Measurements from ENCODE around the gene UBQLN4. TPM values are rescaled to one million over a fixed set of nuclear protein-coding genes. Genes with fewer than 3 reads are reported as not detected.

UBQLN4 gene
- total and polyA plus RNA-seq, 2 donors (not counting 3 experiments of a cell fraction or from before 2014, with no cell fraction given): 50.5 to 50.8 TPM

DNA sequence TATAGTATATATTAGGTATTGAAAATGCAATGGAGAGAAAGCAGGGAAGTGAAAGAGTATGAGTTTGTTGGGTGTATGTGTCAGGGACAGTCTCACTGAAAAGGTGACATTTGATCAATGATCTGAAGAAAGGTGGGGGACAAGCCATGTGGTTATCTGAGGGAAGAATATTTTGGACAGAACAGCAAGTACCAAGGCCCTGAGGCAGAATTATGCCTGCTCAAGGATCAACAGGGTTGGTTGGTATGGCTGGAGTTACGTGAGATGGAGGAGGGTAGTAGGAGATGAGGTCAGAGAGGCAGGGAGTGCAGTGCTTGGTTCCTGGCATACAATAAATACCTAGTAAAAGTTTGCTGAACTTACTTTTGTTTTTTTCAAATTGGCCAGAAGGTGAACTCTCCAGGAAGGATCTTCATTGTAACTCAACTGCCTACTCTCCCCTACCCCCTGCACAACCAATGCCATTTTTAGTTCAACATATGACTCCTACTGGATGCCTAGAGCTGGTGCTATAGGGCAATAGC lies 2.8 kb upstream of the UBQLN4 start:
- no peaks in the 10 kb centered on the region for H4K20me1 ChIP-seq (replicated peaks; ENCODE audit: control insufficient read depth, extremely low read depth, insufficient read depth, low read length)
- no peak overlapping the region for H3K4me2 ChIP-seq (ENCODE audit: insufficient read depth, low read length)
- FAIRE-seq (peak; percentile 18), DNase-seq (ENCODE audit: low read depth, low spot score) (no peak)
- H3K79me2 ChIP-seq (ENCODE audit: control insufficient read depth, insufficient read depth, low read length): peaks cover 19% of the 10 kb centered on the region
- H3K36me3 ChIP-seq (ENCODE audit: control insufficient read depth in 2 of 2, extremely low read depth in 1 of 2, insufficient read depth in 2 of 2, low read length in 2 of 2): no peaks in the 10 kb centered on the region
- no peaks in the 10 kb centered on the region for H3K9me3 ChIP-seq (replicated peaks; ENCODE audit: control insufficient read depth, insufficient read depth, low read length)
- H3K27ac ChIP-seq (ENCODE audit: insufficient read depth, low read depth, low read length): no peak overlapping the region
- H3K4me1 ChIP-seq (ENCODE audit: control insufficient read depth, extremely low read depth, insufficient read depth, low read length): peaks cover 15% of the 10 kb centered on the region
- POLR2A ChIA-PET: no interaction called here
- intact Hi-C loops (cut with micrococcal nuclease) (no loop called here), dilution Hi-C loops (cut with MboI; ENCODE audit: extremely low pct_ligation_motif_present, low sequenced_read_pairs) (no loop called here)
- no peaks in the 10 kb centered on the region for H3K9me1 ChIP-seq (replicated peaks; ENCODE audit: control insufficient read depth, extremely low read depth, insufficient read depth, low read length)
- CTCF ChIA-PET: interaction anchor here (1.5 kb wide), 1 partner anchor 17 kb away, joined by 3 read pairs; no protein-coding TSS in a partner anchor
- no peak overlapping the region for H3K9ac ChIP-seq (replicated peaks; ENCODE audit: extremely low read depth, insufficient read depth, low read length)
- no peaks in the 10 kb centered on the region for H3K27me3 ChIP-seq (ENCODE audit: control insufficient read depth in 2 of 2, insufficient read depth in 2 of 2, low read length in 2 of 2)
- no peak overlapping the region for H3K4me3 ChIP-seq (replicated peaks in 1 of 3; ENCODE audit: insufficient read depth in 1 of 3, low read depth in 1 of 3, low read length in 3 of 3)
- BruUV-seq (replicated peaks): no TSS peak
- TF ChIP-seq, protein P1, sequence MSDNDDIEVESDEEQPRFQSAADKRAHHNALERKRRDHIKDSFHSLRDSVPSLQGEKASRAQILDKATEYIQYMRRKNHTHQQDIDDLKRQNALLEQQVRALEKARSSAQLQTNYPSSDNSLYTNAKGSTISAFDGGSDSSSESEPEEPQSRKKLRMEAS (IDR thresholded peaks at IDR 0.05; ENCODE audit: insufficient read depth, insufficient read length): no peak
- no peak for TF ChIP-seq FOS (IDR thresholded peaks at IDR 0.05; ENCODE audit: borderline replicate concordance, insufficient read depth, low read length)
- no peak for TF ChIP-seq GATA2 (IDR thresholded peaks at IDR 0.05; ENCODE audit: insufficient read depth, insufficient read length, low read depth, low read length)
- no peak for TF ChIP-seq POLR2AphosphoS5 (IDR thresholded peaks at IDR 0.05; ENCODE audit: insufficient read depth, low read depth, low read length)
- TF ChIP-seq, protein P2, sequence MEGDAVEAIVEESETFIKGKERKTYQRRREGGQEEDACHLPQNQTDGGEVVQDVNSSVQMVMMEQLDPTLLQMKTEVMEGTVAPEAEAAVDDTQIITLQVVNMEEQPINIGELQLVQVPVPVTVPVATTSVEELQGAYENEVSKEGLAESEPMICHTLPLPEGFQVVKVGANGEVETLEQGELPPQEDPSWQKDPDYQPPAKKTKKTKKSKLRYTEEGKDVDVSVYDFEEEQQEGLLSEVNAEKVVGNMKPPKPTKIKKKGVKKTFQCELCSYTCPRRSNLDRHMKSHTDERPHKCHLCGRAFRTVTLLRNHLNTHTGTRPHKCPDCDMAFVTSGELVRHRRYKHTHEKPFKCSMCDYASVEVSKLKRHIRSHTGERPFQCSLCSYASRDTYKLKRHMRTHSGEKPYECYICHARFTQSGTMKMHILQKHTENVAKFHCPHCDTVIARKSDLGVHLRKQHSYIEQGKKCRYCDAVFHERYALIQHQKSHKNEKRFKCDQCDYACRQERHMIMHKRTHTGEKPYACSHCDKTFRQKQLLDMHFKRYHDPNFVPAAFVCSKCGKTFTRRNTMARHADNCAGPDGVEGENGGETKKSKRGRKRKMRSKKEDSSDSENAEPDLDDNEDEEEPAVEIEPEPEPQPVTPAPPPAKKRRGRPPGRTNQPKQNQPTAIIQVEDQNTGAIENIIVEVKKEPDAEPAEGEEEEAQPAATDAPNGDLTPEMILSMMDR (IDR thresholded peaks at IDR 0.05; ENCODE audit: extremely low read depth in 1 of 2, insufficient read depth in 1 of 2, low read depth in 1 of 2, low read length in 2 of 2): no peak
- no peak for TF ChIP-seq POLR2A (IDR thresholded peaks at IDR 0.05; ENCODE audit: low read depth, low read length)
- no peak for TF ChIP-seq EZH2 (IDR thresholded peaks at IDR 0.05; ENCODE audit: borderline replicate concordance, low read depth, low read length, severe bottlenecking)
- TF ChIP-seq JUN (IDR thresholded peaks at IDR 0.05; ENCODE audit: borderline replicate concordance, insufficient read depth, insufficient read length, low read depth): no peak
- TF ChIP-seq MYC (IDR thresholded peaks at IDR 0.05; ENCODE audit: low read depth, low read length): no peak
- no peak overlapping the region for H2AFZ ChIP-seq (ENCODE audit: low read depth, low read length)

All from endothelial cell of umbilical vein (primary cell).